K562 (cell line): ENCODE data around the gene TNIK. TPM values are rescaled to one million over a fixed set of nuclear protein-coding genes. Genes with fewer than 3 reads are reported as not detected.

Experiments
- ATAC-seq: fragments of 200-7000 bp; cut with Tn5 transposase; 3 replicates; pipeline ENCODE4 v1.9.1; 2020; ENCODE audit warnings: moderate library complexity
- BruUV-seq: library from RNA; stranded (reverse); fragments of 400-500 nt; replicated peaks from 2 replicates; lab custom pipeline; 2021; lab: Mats Ljungman, UMichigan
- CTCF ChIA-PET: fragments of 300-600 bp; formaldehyde crosslinking; extraction: SDS; loops from one replicate; lab custom pipeline; 2021; ENCODE audit warnings: low intra/inter-chr PET ratio; lab: Yijun Ruan, JAX
- POLR2A ChIA-PET: fragments of 300-600, 350-650 bp; sonication (Branson Sonifier 250); formaldehyde crosslinking; extraction: SDS; loops from one replicate; lab custom pipeline; 2021; ENCODE audit warnings: antibody characterized with exemption, inconsistent platforms; lab: Yijun Ruan, JAX
- DNase-seq, 4 experiments: peaks; one replicate each; pipeline versions ENCODE4 v3.0.0 to v3.0.0-alpha.2; 2011 to 2018; ENCODE audit warnings: low spot score in 3 of 4, mixed read lengths in 3 of 4; ENCODE audit errors: extremely low read depth in 1 of 4
- FAIRE-seq: peaks from 2 replicates; lab custom pipeline; 2011; peaks lifted over from hg19 to GRCh38; lab: Jason Lieb, UNC
- H2AFZ ChIP-seq: 2 replicates; pipeline ENCODE4 v1.6.0; 2011; ENCODE audit warnings: low read depth, low read length, control low read depth, inconsistent platforms
- H3K27ac ChIP-seq: fragments of 200-600 bp; 3 replicates; pipeline ENCODE4 v1.8.0; 2011; ENCODE audit warnings: low read depth, mild to moderate bottlenecking, control low read depth, inconsistent platforms, low read length, moderate library complexity, mixed read lengths; ENCODE audit errors: extremely low read depth
- H3K27me3 ChIP-seq, 2 experiments: fragments of 300-600 bp in 1 of 2; 2 replicates in 1 of 2; 3 replicates in 1 of 2; pipeline versions ENCODE4 v1.6.0 to v1.8.0; 2011; ENCODE audit warnings: inconsistent platforms in 2 of 2, low read length in 2 of 2, mild to moderate bottlenecking in 1 of 2, mixed read lengths in 1 of 2, moderate library complexity in 1 of 2; ENCODE audit not compliant: control insufficient read depth in 2 of 2, insufficient read depth in 2 of 2
- H3K36me3 ChIP-seq: fragments of 300-600 bp; 3 replicates; pipeline ENCODE4 v1.8.0; 2011; ENCODE audit warnings: mild to moderate bottlenecking, low read length, inconsistent platforms; ENCODE audit not compliant: control insufficient read depth, insufficient read depth
- H3K4me1 ChIP-seq, 2 experiments: fragments of 200-600 bp in 1 of 2; replicated peaks in 1 of 2; 2 replicates in 1 of 2; 3 replicates in 1 of 2; pipeline versions ENCODE4 v1.5.1 to v1.8.0; 2011; ENCODE audit warnings: inconsistent platforms in 2 of 2, low read length in 2 of 2, mild to moderate bottlenecking in 1 of 2, mixed read lengths in 1 of 2, moderate library complexity in 1 of 2; ENCODE audit not compliant: control insufficient read depth in 2 of 2, insufficient read depth in 2 of 2
- H3K4me2 ChIP-seq: 2 replicates; pipeline ENCODE4 v1.6.1; 2011; ENCODE audit warnings: low read length, control low read depth, inconsistent platforms, mixed read lengths; ENCODE audit not compliant: insufficient read depth
- H3K4me3 ChIP-seq: fragments of 200-600 bp; sonication (generic), shearing (Covaris generic); 2 replicates; pipeline ENCODE4 v1.5.1; 2016; ENCODE audit warnings: control low read depth, inconsistent platforms
- H3K79me2 ChIP-seq: fragments of 200-600 bp; 3 replicates; pipeline ENCODE4 v1.8.0; 2011; ENCODE audit warnings: low read length, inconsistent platforms; ENCODE audit not compliant: control insufficient read depth, insufficient read depth
- H3K9ac ChIP-seq, 2 experiments: 2 replicates each; pipeline versions ENCODE4 v1.6.0 to v1.6.1; 2011; ENCODE audit warnings: low read depth in 2 of 2, low read length in 2 of 2, control low read depth in 1 of 2, inconsistent platforms in 1 of 2, mild to moderate bottlenecking in 1 of 2, mixed read lengths in 1 of 2; ENCODE audit not compliant: insufficient read depth in 1 of 2
- H3K9me1 ChIP-seq: one replicate; pipeline ENCODE4 v1.6.0; 2011; ENCODE audit warnings: inconsistent platforms, mild to moderate bottlenecking, low read length, moderate library complexity; ENCODE audit not compliant: control insufficient read depth, insufficient read depth
- H3K9me3 ChIP-seq: replicated peaks from 2 replicates; pipeline ENCODE4 v1.5.1; 2011; ENCODE audit warnings: low read depth, low read length, inconsistent platforms; ENCODE audit not compliant: control insufficient read depth, insufficient read depth
- H4K20me1 ChIP-seq: replicated peaks from 2 replicates; pipeline ENCODE4 v1.6.1; 2011; ENCODE audit warnings: low read length, inconsistent platforms, mixed read lengths; ENCODE audit not compliant: control insufficient read depth, insufficient read depth
- COPS2 ChIP-seq: fragments of 450-650 bp; conservative IDR thresholded peaks from 2 replicates; pipeline ENCODE4 v1.6.1; 2016; ENCODE audit warnings: mild to moderate bottlenecking, moderate library complexity
- DMBX1 ChIP-seq: fragments of 250-450 bp; sonication (Bioruptor Pico); IDR thresholded peaks from 2 replicates; pipeline ENCODE4 v1.8.0; 2022; ENCODE audit warnings: inconsistent platforms, mild to moderate bottlenecking, moderate library complexity, borderline replicate concordance
- GTF2A2 ChIP-seq: IDR thresholded peaks from 2 replicates; pipeline ENCODE4 v1.6.1; 2016; ENCODE audit warnings: mild to moderate bottlenecking, missing genetic modification characterization, missing compliant biosample characterization
- HNRNPK ChIP-seq: fragments of 200-400 bp; formaldehyde crosslinking; IDR thresholded peaks from one replicate; pipeline ENCODE4 v1.6.1; 2018; ENCODE audit warnings: mild to moderate bottlenecking, low read depth, low read length; ENCODE audit not compliant: poor library complexity, severe bottlenecking
- KAT8 ChIP-seq: fragments of 450-650 bp; IDR thresholded peaks from 2 replicates; pipeline ENCODE4 v1.6.1; 2016; ENCODE audit warnings: low read depth, mild to moderate bottlenecking
- KDM5B ChIP-seq: fragments of 200-600 bp; sonication (generic); IDR thresholded peaks from 2 replicates; pipeline ENCODE4 v1.6.1; 2012; ENCODE audit warnings: low read depth, mild to moderate bottlenecking, moderate library complexity, low read length, control low read depth, inconsistent platforms; ENCODE audit not compliant: insufficient replicate concordance
- PHB2 ChIP-seq: fragments of 450-650 bp; IDR thresholded peaks from 2 replicates; pipeline ENCODE4 v1.6.1; 2017; ENCODE audit warnings: low read depth
- POLR2H ChIP-seq: IDR thresholded peaks from 2 replicates; pipeline ENCODE4 v1.6.1; 2016; ENCODE audit warnings: missing genetic modification characterization, low read depth, mild to moderate bottlenecking, control low read depth, missing compliant biosample characterization, moderate library complexity
- PRMT5 ChIP-seq: sonication (generic); formaldehyde crosslinking; IDR thresholded peaks from 2 replicates; pipeline ENCODE4 v1.5.0; 2020; ENCODE audit warnings: missing genetic modification reagents
- SMC3 ChIP-seq: conservative IDR thresholded peaks from 2 replicates; pipeline ENCODE4 v1.6.1; 2011; ENCODE audit warnings: low read depth, low read length, improper control_type of control experiment; ENCODE audit not compliant: insufficient read depth
- SNRNP70 ChIP-seq: fragments of 200-400 bp; formaldehyde crosslinking; optimal IDR thresholded peaks from 2 replicates; pipeline ENCODE3; 2017; ENCODE audit warnings: low read depth, low read length
- YBX1 ChIP-seq: fragments of 450-650 bp; IDR thresholded peaks from 2 replicates; pipeline ENCODE4 v1.7.1; 2016; ENCODE audit warnings: mild to moderate bottlenecking
- ZNF311 ChIP-seq: fragments of 250-450 bp; sonication (Bioruptor Pico); IDR thresholded peaks from 2 replicates; pipeline ENCODE4 v1.4.0; 2020; ENCODE audit warnings: mild to moderate bottlenecking, moderate library complexity
- ZNF561 ChIP-seq: fragments of 450-650 bp; formaldehyde crosslinking; conservative IDR thresholded peaks from 2 replicates; pipeline ENCODE4 v1.4.0; 2020; ENCODE audit warnings: mild to moderate bottlenecking, moderate library complexity
- ZNF707 ChIP-seq: fragments of 250-450 bp; sonication (Bioruptor Pico); conservative IDR thresholded peaks from 2 replicates; pipeline ENCODE4 v1.8.0; 2022; ENCODE audit warnings: inconsistent platforms, mild to moderate bottlenecking, moderate library complexity
- ZNF76 ChIP-seq: fragments of 250-450 bp; sonication (Bioruptor Pico); IDR thresholded peaks from 2 replicates; pipeline ENCODE4 v1.4.0; 2020; ENCODE audit warnings: mild to moderate bottlenecking, moderate library complexity, borderline replicate concordance
- ZNF764 ChIP-seq: fragments of 250-450 bp; sonication (Bioruptor Pico); IDR thresholded peaks from 2 replicates; pipeline ENCODE4 v1.4.0; 2020; ENCODE audit warnings: low read depth, mild to moderate bottlenecking, moderate library complexity
- ZNF830 ChIP-seq: fragments of 250-450 bp; sonication (Bioruptor Pico); IDR thresholded peaks from 2 replicates; pipeline ENCODE4 v1.5.0; 2021; ENCODE audit warnings: mild to moderate bottlenecking
- ZZZ3 ChIP-seq: fragments of 450-650 bp; IDR thresholded peaks from 2 replicates; pipeline ENCODE4 v1.6.1; 2016; ENCODE audit warnings: antibody characterized with exemption, mild to moderate bottlenecking, moderate library complexity
- WGBS: fragments of 100-300 bp; shearing (Covaris generic); methylation state at CpG from one replicate; pipeline ENCODE4 v1.1.6; 2016; ENCODE audit warnings: low coverage, mixed read lengths; ENCODE audit not compliant: insufficient coverage; ENCODE audit errors: missing lambda C conversion rate; 5-methylcytosine and 5-hydroxymethylcytosine counted together
- in situ Hi-C: fragments of 300-500 bp; cut with MboI; formaldehyde crosslinking; loops from 4 replicates; pipeline ENCODE4 v1.15.0; 2018; ENCODE audit warnings: inconsistent platforms, mixed read lengths
- intact Hi-C: fragments of 100-400 bp; cut with micrococcal nuclease; formaldehyde crosslinking; loops from 2 replicates; pipeline ENCODE4 v1.14.2; 2022
- polyA plus RNA-seq, 8 experiments: library from polyadenylated mRNA; depleted of rRNA in 4 of 8; stranded (reverse) in 5 of 8; unstranded in 3 of 8; fragments of >200 nt; fragmentation: Nextera tagmentation in 2 of 8; fragmentation: Illumina TruSeq in 1 of 8; extraction: Ambion mirVana in 2 of 8; extraction: Trizol in 1 of 8; gene quantifications; 2 replicates each; pipeline versions ENCODE4 v1.2.1 to v1.2.3, GENCODE V29; 2011 to 2014; ENCODE audit warnings: inconsistent platforms in 1 of 8, missing spikeins in 1 of 8
- total RNA-seq, 7 experiments: library from RNA; depleted of rRNA in 6 of 7; stranded (reverse); fragments of >200 nt in 6 of 7; fragmentation: Illumina TruSeq in 2 of 7; extraction: Trizol in 2 of 7; gene quantifications; 2 replicates each; pipeline versions ENCODE4 v1.2.1 to v1.2.3, GENCODE V29; 2011 to 2021; ENCODE audit warnings: low replicate concordance in 1 of 7
- TF ChIP-seq, protein P1 (sequence below): sonication (generic); formaldehyde crosslinking; IDR thresholded peaks from 2 replicates; pipeline ENCODE4 v1.8.1; 2023; ENCODE audit warnings: missing genetic modification reagents, mild to moderate bottlenecking, borderline replicate concordance

The TNIK gene
- total and polyA plus RNA-seq, 9 of the 15 experiments (the other 6 are each of a cell fraction or from before 2014, with no cell fraction given): 6.6 to 39.0 (median 24.7) TPM

DNA sequence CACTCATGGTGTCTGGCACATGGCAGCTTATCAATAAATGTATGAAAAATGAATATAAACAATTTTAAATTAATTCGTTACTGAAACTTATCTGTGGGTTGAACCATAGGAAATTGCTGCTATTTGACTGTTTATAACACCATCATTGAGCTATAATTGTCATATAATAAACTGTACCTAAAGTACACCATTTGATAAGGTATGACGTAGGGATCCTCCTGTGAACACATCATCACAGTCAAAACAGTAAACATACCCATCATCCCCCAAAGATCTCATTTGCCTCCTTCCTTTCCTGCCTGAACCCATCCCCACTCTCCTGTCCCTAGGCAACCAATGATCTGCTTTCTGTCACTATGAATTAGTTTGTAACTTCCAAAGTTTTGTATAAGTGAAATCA is 282.7 kb downstream of the TNIK start (continued):
- no peak for TF ChIP-seq HNRNPK
- no peak for TF ChIP-seq PHB2
- TF ChIP-seq PRMT5: no peak
- TF ChIP-seq SMC3: no peak

DNA sequence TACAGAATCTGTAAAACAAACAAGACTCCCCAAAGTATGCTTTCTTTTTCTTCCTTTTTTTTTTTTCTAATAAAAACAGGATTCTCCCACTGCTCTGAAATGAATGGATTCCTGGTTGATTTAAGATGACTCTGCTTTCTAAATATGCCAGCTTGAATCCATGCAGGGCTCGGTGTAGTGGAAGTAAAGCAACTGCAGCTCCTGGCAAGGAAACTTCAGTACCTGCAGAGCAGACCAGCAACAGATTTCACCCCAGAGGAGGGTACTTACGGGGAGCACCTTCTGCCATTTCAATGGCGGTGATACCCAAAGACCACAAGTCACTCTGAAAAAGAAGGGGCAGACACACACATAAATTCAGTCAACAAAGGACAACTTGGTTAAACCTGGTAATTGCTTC is 283.1 kb downstream of the TNIK start:
- no peak for ATAC-seq
- DNase-seq: no peak
- no peaks in the 10 kb centered on the region for H3K9me3 ChIP-seq
- BruUV-seq: no TSS peak
- WGBS: 100% methylated on average over 3 of the region's 3 CpGs
- H3K36me3 ChIP-seq: peaks cover 16% of the 10 kb centered on the region; the same call in 2 of the 3 replicates
- no peak overlapping the region for H3K27ac ChIP-seq
- H3K79me2 ChIP-seq: no peaks in the 10 kb centered on the region
- peaks cover 4% of the 10 kb centered on the region for H3K9me1 ChIP-seq
- no peak for FAIRE-seq
- H3K4me1 ChIP-seq: peaks cover 0 to 15% of the 10 kb centered on the region in 2 experiments; a peak in 3 of 5 replicates
- CTCF ChIA-PET: interaction anchor here (0.6 kb wide), 1 partner anchor 13 kb away, joined by 3 read pairs; no protein-coding TSS in a partner anchor
- in situ Hi-C loops: no loop called here
- H3K9ac ChIP-seq: no peak overlapping the region
- H3K27me3 ChIP-seq: no peaks in the 10 kb centered on the region
- H4K20me1 ChIP-seq: no peaks in the 10 kb centered on the region
- no peak overlapping the region for H3K4me3 ChIP-seq
- POLR2A ChIA-PET: no interaction called here
- intact Hi-C loops: no loop called here
- H3K4me2 ChIP-seq: no peak overlapping the region
- H2AFZ ChIP-seq: no peak overlapping the region
- TF ChIP-seq ZNF707: no peak
- no peak for TF ChIP-seq COPS2
- TF ChIP-seq ZNF76: no peak
- no peak for TF ChIP-seq KAT8
- TF ChIP-seq POLR2H (tag): no peak
- TF ChIP-seq KDM5B: no peak
- TF ChIP-seq ZNF764: no peak
- no peak for TF ChIP-seq DMBX1 (CRISPR knock-in tag)
- no peak for TF ChIP-seq ZNF561
- TF ChIP-seq YBX1: no peak
- no peak for TF ChIP-seq ZNF311 (CRISPR knock-in tag)
- TF ChIP-seq, protein P1, sequence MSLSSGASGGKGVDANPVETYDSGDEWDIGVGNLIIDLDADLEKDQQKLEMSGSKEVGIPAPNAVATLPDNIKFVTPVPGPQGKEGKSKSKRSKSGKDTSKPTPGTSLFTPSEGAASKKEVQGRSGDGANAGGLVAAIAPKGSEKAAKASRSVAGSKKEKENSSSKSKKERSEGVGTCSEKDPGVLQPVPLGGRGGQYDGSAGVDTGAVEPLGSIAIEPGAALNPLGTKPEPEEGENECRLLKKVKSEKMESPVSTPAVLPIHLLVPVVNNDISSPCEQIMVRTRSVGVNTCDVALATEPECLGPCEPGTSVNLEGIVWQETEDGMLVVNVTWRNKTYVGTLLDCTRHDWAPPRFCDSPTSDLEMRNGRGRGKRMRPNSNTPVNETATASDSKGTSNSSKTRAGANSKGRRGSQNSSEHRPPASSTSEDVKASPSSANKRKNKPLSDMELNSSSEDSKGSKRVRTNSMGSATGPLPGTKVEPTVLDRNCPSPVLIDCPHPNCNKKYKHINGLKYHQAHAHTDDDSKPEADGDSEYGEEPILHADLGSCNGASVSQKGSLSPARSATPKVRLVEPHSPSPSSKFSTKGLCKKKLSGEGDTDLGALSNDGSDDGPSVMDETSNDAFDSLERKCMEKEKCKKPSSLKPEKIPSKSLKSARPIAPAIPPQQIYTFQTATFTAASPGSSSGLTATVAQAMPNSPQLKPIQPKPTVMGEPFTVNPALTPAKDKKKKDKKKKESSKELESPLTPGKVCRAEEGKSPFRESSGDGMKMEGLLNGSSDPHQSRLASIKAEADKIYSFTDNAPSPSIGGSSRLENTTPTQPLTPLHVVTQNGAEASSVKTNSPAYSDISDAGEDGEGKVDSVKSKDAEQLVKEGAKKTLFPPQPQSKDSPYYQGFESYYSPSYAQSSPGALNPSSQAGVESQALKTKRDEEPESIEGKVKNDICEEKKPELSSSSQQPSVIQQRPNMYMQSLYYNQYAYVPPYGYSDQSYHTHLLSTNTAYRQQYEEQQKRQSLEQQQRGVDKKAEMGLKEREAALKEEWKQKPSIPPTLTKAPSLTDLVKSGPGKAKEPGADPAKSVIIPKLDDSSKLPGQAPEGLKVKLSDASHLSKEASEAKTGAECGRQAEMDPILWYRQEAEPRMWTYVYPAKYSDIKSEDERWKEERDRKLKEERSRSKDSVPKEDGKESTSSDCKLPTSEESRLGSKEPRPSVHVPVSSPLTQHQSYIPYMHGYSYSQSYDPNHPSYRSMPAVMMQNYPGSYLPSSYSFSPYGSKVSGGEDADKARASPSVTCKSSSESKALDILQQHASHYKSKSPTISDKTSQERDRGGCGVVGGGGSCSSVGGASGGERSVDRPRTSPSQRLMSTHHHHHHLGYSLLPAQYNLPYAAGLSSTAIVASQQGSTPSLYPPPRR (CRISPR knock-in tag): no peak
- no peak for TF ChIP-seq GTF2A2 (tag)
- TF ChIP-seq ZNF830: no peak
- no peak for TF ChIP-seq ZZZ3
- TF ChIP-seq SNRNP70: no peak
